Measurements from ENCODE around the gene KRTAP10-6. TPM values are rescaled to one million over a fixed set of nuclear protein-coding genes. Genes with fewer than 3 reads are reported as not detected.
A peak's percentile ranks its signal among the peaks of the same experiment; 100 is the strongest.

Gene KRTAP10-6
- total and polyA plus RNA-seq, 2 of the 8 experiments (the other 6 are each of a cell fraction or from before 2014, with no cell fraction given): 0.12 TPM; not detected in 1

DNA sequence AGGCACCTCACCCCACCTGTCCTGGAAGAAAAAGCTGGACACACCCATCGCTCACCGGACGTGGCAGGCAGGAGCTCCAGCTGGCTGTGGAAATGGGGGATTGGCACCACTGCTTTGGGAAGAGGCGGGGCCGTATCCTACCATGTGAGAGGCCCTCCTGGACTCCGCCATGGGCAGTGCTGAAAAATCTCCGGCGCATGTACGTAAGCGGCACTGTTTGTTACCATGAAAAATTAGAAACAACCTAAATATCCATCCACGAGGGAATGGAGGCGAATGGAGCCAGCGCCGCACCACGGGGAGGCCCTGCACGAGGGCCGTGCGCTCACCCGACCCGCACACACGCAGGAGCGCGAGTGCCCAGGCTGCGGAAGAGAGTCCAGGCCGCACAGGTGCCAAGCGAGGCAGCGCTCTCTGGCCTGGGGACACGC lies 22.7 kb upstream of the KRTAP10-6 start:
- H2BK5ac ChIP-seq (ENCODE audit: low read depth, low read length): no peak overlapping the region
- peak in 1 of 2 experiments; percentile 41 for DNase-seq (ENCODE audit: low read depth in 1 of 2, low spot score in 2 of 2)
- no peak overlapping the region for H2BK15ac ChIP-seq (ENCODE audit: low read length)
- peaks cover 18 to 21% of the 10 kb centered on the region in 2 experiments for H3K9me3 ChIP-seq (ENCODE audit: insufficient read depth in 2 of 2, low read depth in 1 of 2, low read length in 1 of 2)
- H3K27ac ChIP-seq (ENCODE audit: low read depth, low read length): no peak overlapping the region
- no peak overlapping the region for H3K4me3 ChIP-seq (ENCODE audit: extremely low read depth in 1 of 4, insufficient read depth in 2 of 4, low read depth in 3 of 4, low read length in 4 of 4)
- no peak overlapping the region for H3K9ac ChIP-seq (replicated peaks in 1 of 4; ENCODE audit: extremely low read depth in 1 of 4, low read depth in 3 of 4, low read length in 3 of 4)
- H2BK12ac ChIP-seq (ENCODE audit: low read depth, low read length): no peak overlapping the region
- H4K91ac ChIP-seq (replicated peaks; ENCODE audit: insufficient read length, low read length): peak overlapping the region; percentile 55
- CTCF ChIA-PET (ENCODE audit: partially characterized antibody): interaction anchor here (0.9 to 1.1 kb wide), 2 partner anchors 34 kb away, joined by 3 to 4 read pairs; partner anchors contain the start of gene KRTAP10-5
- no peaks in the 10 kb centered on the region for H3K27me3 ChIP-seq (replicated peaks in 1 of 4; ENCODE audit: control insufficient read depth in 3 of 4, extremely low read depth in 1 of 4, insufficient read depth in 3 of 4, low read length in 3 of 4)
- H2BK120ac ChIP-seq (replicated peaks; ENCODE audit: low read depth, low read length): no peak overlapping the region
- WGBS, 2 experiments (ENCODE audit: extremely low coverage in 1 of 2, insufficient coverage in 1 of 2, insufficient read length in 1 of 2, insufficient replicate concordance in 2 of 2, low coverage in 1 of 2, low lambda C conversion rate in 2 of 2, missing lambda C conversion rate in 1 of 2): 93% methylated on average over 28 of the region's 28 CpGs; no CpG with 5 or more reads in 1 of the 2 experiments
- H2AFZ ChIP-seq (ENCODE audit: low read length): no peak overlapping the region
- no peak overlapping the region; the same call in 1 of the 2 replicates for H4K8ac ChIP-seq (ENCODE audit: extremely low read depth, insufficient read depth, low read length)
- no peak overlapping the region for H3K18ac ChIP-seq (ENCODE audit: extremely low read depth, low read length)
- FAIRE-seq: no peak
- no peak overlapping the region for H4K5ac ChIP-seq (ENCODE audit: insufficient read length, low read depth, low read length)
- H3K4ac ChIP-seq (replicated peaks; ENCODE audit: insufficient read length, low read depth, low read length): no peak overlapping the region
- H3K79me2 ChIP-seq (ENCODE audit: control insufficient read depth in 1 of 2, insufficient read depth in 2 of 2, low read length in 2 of 2): no peaks in the 10 kb centered on the region
- no peak overlapping the region for H3K56ac ChIP-seq (replicated peaks; ENCODE audit: insufficient read length, low read depth, low read length)
- no peak overlapping the region for H2BK20ac ChIP-seq (ENCODE audit: low read length)
- H3K4me1 ChIP-seq (replicated peaks in 1 of 4; ENCODE audit: control insufficient read depth in 3 of 4, insufficient read depth in 4 of 4, low read length in 3 of 4): peaks cover 0 to 6% (median 2%) of the 10 kb centered on the region in 4 experiments; a peak in 4 of 7 replicates
- H3K4me2 ChIP-seq (ENCODE audit: insufficient read depth in 1 of 2, low read depth in 2 of 2, low read length in 2 of 2): no peak overlapping the region
- POLR2A ChIA-PET (ENCODE audit: partially characterized antibody): interaction anchor here (0.6 kb wide), 1 partner anchor 1013 kb away, joined by 3 read pairs; no protein-coding TSS in a partner anchor
- no peaks in the 10 kb centered on the region for H3K23me2 ChIP-seq (ENCODE audit: low read depth, low read length)
- H4K20me1 ChIP-seq (replicated peaks in 1 of 2; ENCODE audit: control insufficient read depth in 1 of 2, insufficient read depth in 2 of 2, low read length in 2 of 2): peaks cover 0 to 1% of the 10 kb centered on the region in 2 experiments
- no peaks in the 10 kb centered on the region for H3K36me3 ChIP-seq (ENCODE audit: control insufficient read depth in 2 of 4, insufficient read depth in 4 of 4, low read length in 3 of 4)
- H2AK5ac ChIP-seq (ENCODE audit: low read depth, low read length): no peak overlapping the region; the same call in 1 of the 2 replicates
- H3K14ac ChIP-seq (ENCODE audit: insufficient read length): no peak overlapping the region
- no peaks in the 10 kb centered on the region; the same call in 1 of the 2 replicates for H3K79me1 ChIP-seq (ENCODE audit: low read depth, low read length)
- no peak overlapping the region for H3K23ac ChIP-seq (ENCODE audit: insufficient read length)
- TF ChIP-seq KDM1A (IDR thresholded peaks at IDR 0.05; ENCODE audit: borderline replicate concordance, low read length) (no peak), POLR2AphosphoS5 (IDR thresholded peaks at IDR 0.05; ENCODE audit: low read depth, low read length) (no peak)
